Measurements from ENCODE around the gene TEC.

The TEC gene

GRCh38 chr4:48212165-48212564 lies 57.5 kb downstream of the TEC start:
- no peaks in the 10 kb centered on the region for H3K36me3 ChIP-seq (ENCODE audit: insufficient read depth, low read length)

GRCh38 chr4:48210966-48211328 lies 58.7 kb downstream of the TEC start:
- Histone ChIP-seq H3K9me3 (ENCODE audit: control insufficient read depth, insufficient read depth, low read length) (no peaks in the 10 kb centered on the region), H3K4me1 (ENCODE audit: insufficient read depth, low read length) (0 out of 2 replicates have a peak, but pooled peaks cover 5% of the 10 kb centered on the region), H3K9ac (ENCODE audit: low read depth, low read length) (no peak overlapping the region), H3K36me3 (ENCODE audit: insufficient read depth, low read length) (no peaks in the 10 kb centered on the region)

More at GRCh38 chr4:48212165-48212564, 57.5 kb downstream of the TEC start:
- Histone ChIP-seq H3K9ac (ENCODE audit: low read depth, low read length) (no peak overlapping the region), H3K4me1 (ENCODE audit: insufficient read depth, low read length) (0 out of 2 replicates have a peak, but pooled peaks cover 5% of the 10 kb centered on the region), H3K9me3 (ENCODE audit: control insufficient read depth, insufficient read depth, low read length) (no peaks in the 10 kb centered on the region)

GRCh38 chr4:48205626-48206025 lies 64.0 kb downstream of the TEC start:
- no peaks in the 10 kb centered on the region for H3K36me3 ChIP-seq (ENCODE audit: insufficient read depth, low read length)
- H3K9me3 ChIP-seq (ENCODE audit: control insufficient read depth, insufficient read depth, low read length) = no peaks in the 10 kb centered on the region
- H3K4me1 ChIP-seq (ENCODE audit: insufficient read depth, low read length) = peaks cover 9% of the 10 kb centered on the region; the same call in 1 of the 2 replicates
- H3K9ac ChIP-seq (ENCODE audit: low read depth, low read length) = no peak overlapping the region

GRCh38 chr4:48205107-48205506 lies 64.5 kb downstream of the TEC start:
- Histone ChIP-seq H3K4me1 (ENCODE audit: insufficient read depth, low read length) (peaks cover 9% of the 10 kb centered on the region; the same call in 1 of the 2 replicates), H3K36me3 (ENCODE audit: insufficient read depth, low read length) (no peaks in the 10 kb centered on the region), H3K9me3 (ENCODE audit: control insufficient read depth, insufficient read depth, low read length) (no peaks in the 10 kb centered on the region), H3K9ac (ENCODE audit: low read depth, low read length) (no peak overlapping the region)

GRCh38 chr4:48203819-48204218 lies 65.8 kb downstream of the TEC start:
- no peaks in the 10 kb centered on the region for H3K36me3 ChIP-seq (ENCODE audit: insufficient read depth, low read length)
- no peak overlapping the region for H3K9ac ChIP-seq (ENCODE audit: low read depth, low read length)
- H3K4me1 ChIP-seq (ENCODE audit: insufficient read depth, low read length) = peaks cover 9% of the 10 kb centered on the region; the same call in 1 of the 2 replicates
- H3K9me3 ChIP-seq (ENCODE audit: control insufficient read depth, insufficient read depth, low read length) = no peaks in the 10 kb centered on the region

- no peaks in the 10 kb centered on the region for H3K36me3 ChIP-seq (ENCODE audit: insufficient read depth, low read length)
- peaks cover 4% of the 10 kb centered on the region for H3K4me1 ChIP-seq (ENCODE audit: insufficient read depth, low read length)
- no peaks in the 10 kb centered on the region for H3K9me3 ChIP-seq (ENCODE audit: control insufficient read depth, insufficient read depth, low read length)
- no peak overlapping the region for H3K9ac ChIP-seq (ENCODE audit: low read depth, low read length)
These were observed 71.9 kb downstream of the TEC start for GRCh38 chr4:48197643-48198237.

GRCh38 chr4:48196758-48197504 lies 72.7 kb downstream of the TEC start:
- peaks cover 4% of the 10 kb centered on the region for H3K4me1 ChIP-seq (ENCODE audit: insufficient read depth, low read length)
- no peaks in the 10 kb centered on the region for H3K36me3 ChIP-seq (ENCODE audit: insufficient read depth, low read length)
- no peaks in the 10 kb centered on the region for H3K9me3 ChIP-seq (ENCODE audit: control insufficient read depth, insufficient read depth, low read length)
- no peak overlapping the region for H3K9ac ChIP-seq (ENCODE audit: low read depth, low read length)

GRCh38 chr4:48195853-48196252 lies 73.8 kb downstream of the TEC start:
- H3K36me3 ChIP-seq (ENCODE audit: insufficient read depth, low read length) = no peaks in the 10 kb centered on the region
- no peaks in the 10 kb centered on the region for H3K9me3 ChIP-seq (ENCODE audit: control insufficient read depth, insufficient read depth, low read length)
- H3K9ac ChIP-seq (ENCODE audit: low read depth, low read length) = no peak overlapping the region
- H3K4me1 ChIP-seq (ENCODE audit: insufficient read depth, low read length) = no peaks in the 10 kb centered on the region; the same call in 1 of the 2 replicates

- Histone ChIP-seq H3K4me1 (ENCODE audit: insufficient read depth, low read length) (no peaks in the 10 kb centered on the region; the same call in 1 of the 2 replicates), H3K36me3 (ENCODE audit: insufficient read depth, low read length) (no peaks in the 10 kb centered on the region), H3K9ac (ENCODE audit: low read depth, low read length) (no peak overlapping the region), H3K9me3 (ENCODE audit: control insufficient read depth, insufficient read depth, low read length) (no peaks in the 10 kb centered on the region)
These were observed 74.3 kb downstream of the TEC start for GRCh38 chr4:48195374-48195773.

- no peaks in the 10 kb centered on the region; the same call in 1 of the 2 replicates for H3K4me1 ChIP-seq (ENCODE audit: insufficient read depth, low read length)
- H3K9me3 ChIP-seq (ENCODE audit: control insufficient read depth, insufficient read depth, low read length) = no peaks in the 10 kb centered on the region
- H3K9ac ChIP-seq (ENCODE audit: low read depth, low read length) = no peak overlapping the region
- H3K36me3 ChIP-seq (ENCODE audit: insufficient read depth, low read length) = no peaks in the 10 kb centered on the region
These were observed 74.7 kb downstream of the TEC start for GRCh38 chr4:48194971-48195370.

- no peaks in the 10 kb centered on the region for H3K36me3 ChIP-seq (ENCODE audit: insufficient read depth, low read length)
- H3K9ac ChIP-seq (ENCODE audit: low read depth, low read length) = no peak overlapping the region
- no peaks in the 10 kb centered on the region for H3K9me3 ChIP-seq (ENCODE audit: control insufficient read depth, insufficient read depth, low read length)
- H3K4me1 ChIP-seq (ENCODE audit: insufficient read depth, low read length) = no peaks in the 10 kb centered on the region; the same call in 1 of the 2 replicates
These were observed 75.6 kb downstream of the TEC start for GRCh38 chr4:48193921-48194468.

- Histone ChIP-seq H3K4me1 (ENCODE audit: insufficient read depth, low read length) (no peaks in the 10 kb centered on the region; the same call in 1 of the 2 replicates), H3K9ac (ENCODE audit: low read depth, low read length) (no peak overlapping the region), H3K36me3 (ENCODE audit: insufficient read depth, low read length) (no peaks in the 10 kb centered on the region), H3K9me3 (ENCODE audit: control insufficient read depth, insufficient read depth, low read length) (no peaks in the 10 kb centered on the region)
These were observed 76.4 kb downstream of the TEC start for GRCh38 chr4:48193096-48193836.

- Histone ChIP-seq H3K9ac (ENCODE audit: low read depth, low read length) (no peak overlapping the region), H3K36me3 (ENCODE audit: insufficient read depth, low read length) (no peaks in the 10 kb centered on the region), H3K4me1 (ENCODE audit: insufficient read depth, low read length) (no peaks in the 10 kb centered on the region; the same call in 1 of the 2 replicates), H3K9me3 (ENCODE audit: control insufficient read depth, insufficient read depth, low read length) (no peaks in the 10 kb centered on the region)
These were observed 77.9 kb downstream of the TEC start for GRCh38 chr4:48191758-48192157.

- H3K36me3 ChIP-seq (ENCODE audit: insufficient read depth, low read length) = no peaks in the 10 kb centered on the region
- no peak overlapping the region for H3K9ac ChIP-seq (ENCODE audit: low read depth, low read length)
- H3K9me3 ChIP-seq (ENCODE audit: control insufficient read depth, insufficient read depth, low read length) = no peaks in the 10 kb centered on the region
- no peaks in the 10 kb centered on the region; the same call in 1 of the 2 replicates for H3K4me1 ChIP-seq (ENCODE audit: insufficient read depth, low read length)
These were observed 78.8 kb downstream of the TEC start for GRCh38 chr4:48190839-48191238.
